ENCODE measurements around the gene OSBPL2.

OSBPL2 gene

DNA sequence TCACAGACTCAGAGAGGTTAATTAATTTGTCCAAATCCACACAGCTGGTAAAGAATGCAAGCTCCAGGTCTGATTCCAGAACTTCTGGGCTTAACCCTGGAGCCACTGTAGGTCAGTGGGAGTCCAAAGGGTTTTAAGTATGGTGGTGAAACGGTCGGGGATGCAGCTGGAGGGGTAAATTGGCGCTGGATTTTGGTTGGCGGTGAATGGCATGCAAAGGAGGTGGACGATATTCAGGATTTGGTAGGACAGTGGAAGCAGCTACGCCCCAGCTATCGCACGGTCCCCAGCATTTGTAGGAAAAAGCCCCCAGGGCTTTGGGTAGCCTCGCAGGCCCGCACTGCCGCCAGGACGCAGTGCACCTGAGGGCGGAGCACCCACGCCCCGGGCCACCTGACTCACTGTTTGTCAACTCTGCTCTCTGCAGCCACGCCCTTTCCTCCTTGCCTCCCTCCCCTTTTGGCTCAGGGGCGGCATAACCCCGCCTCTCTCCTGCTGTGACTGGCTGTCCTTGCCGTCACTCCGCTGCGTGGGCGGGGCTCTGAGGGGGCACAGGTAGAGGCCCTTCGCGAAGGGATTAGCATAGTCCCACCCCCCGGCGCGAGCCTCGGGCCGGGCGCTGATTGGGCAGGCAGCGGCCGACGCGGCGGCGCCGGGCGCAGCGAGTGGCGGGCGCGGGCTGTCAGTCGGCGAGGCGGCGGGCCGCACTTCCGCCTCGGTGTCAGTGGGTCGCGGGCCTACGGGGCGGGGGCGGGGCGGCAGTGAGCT, at the start of gene OSBPL2:
OSBPL2 (plus strand) TSS at position 721 of the 768 bp plus-strand sequence. CDS start 17,664 bp downstream, outside the sequence.
- DNase-seq, result peak; percentile 100

DNA sequence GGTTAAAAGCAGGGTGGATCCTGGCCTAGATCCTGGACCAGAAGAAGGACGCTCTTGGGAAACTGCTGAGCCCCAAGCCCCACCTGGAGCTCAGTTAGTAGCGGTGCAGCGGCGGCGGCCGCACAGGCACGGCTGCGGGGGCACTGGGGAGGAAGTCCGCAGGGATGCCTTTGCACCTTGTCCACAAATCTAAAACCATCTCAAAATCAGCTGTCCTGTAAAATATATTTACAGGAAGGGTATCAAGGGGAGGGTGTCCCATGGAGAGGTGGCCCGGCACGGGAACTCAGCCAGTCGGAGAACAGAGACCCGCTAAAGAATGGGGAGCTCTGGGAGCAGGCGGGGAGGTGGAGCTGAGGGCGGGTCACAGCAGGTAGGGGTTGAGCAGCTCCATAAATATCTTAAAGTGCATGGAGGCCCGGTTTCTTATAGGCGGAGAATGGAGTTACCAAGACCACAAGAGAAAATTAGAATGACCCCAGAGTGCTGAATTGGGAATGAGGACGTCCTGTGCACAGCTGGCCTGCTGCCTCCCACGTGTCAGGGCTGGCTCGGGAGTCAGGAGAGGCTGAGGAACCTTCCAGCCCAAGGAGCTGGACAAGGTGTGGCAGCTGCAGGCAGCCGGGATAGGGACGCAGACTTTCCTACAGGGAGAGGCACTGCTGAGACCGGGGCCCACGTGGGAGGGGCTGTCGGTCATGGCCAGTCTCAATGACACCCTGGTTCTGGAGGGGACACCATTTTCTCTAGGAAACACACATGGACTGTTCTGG, 47.5 kb upstream of the OSBPL2 start:
- no peak for DNase-seq

GRCh38 chr20:62191781-62192559, 46.4 kb upstream of the OSBPL2 start:
- DNase-seq, result no peak

GRCh38 chr20:62192635-62193034, 45.7 kb upstream of the OSBPL2 start:
- no peak for DNase-seq

GRCh38 chr20:62193079-62194025, 45.0 kb upstream of the OSBPL2 start:
- no peak for DNase-seq

GRCh38 chr20:62195075-62195405, 43.3 kb upstream of the OSBPL2 start:
- no peak for DNase-seq

GRCh38 chr20:62195736-62196135, 42.6 kb upstream of the OSBPL2 start:
- no peak for DNase-seq

GRCh38 chr20:62196286-62196685, 42.0 kb upstream of the OSBPL2 start:
- no peak for DNase-seq

- DNase-seq, result no peak
These were observed 41.0 kb upstream of the OSBPL2 start for GRCh38 chr20:62197311-62197710.

GRCh38 chr20:62197801-62198200, 40.5 kb upstream of the OSBPL2 start:
- no peak for DNase-seq

- DNase-seq, result no peak
These were observed 39.8 kb upstream of the OSBPL2 start for GRCh38 chr20:62198496-62198895.

DNA sequence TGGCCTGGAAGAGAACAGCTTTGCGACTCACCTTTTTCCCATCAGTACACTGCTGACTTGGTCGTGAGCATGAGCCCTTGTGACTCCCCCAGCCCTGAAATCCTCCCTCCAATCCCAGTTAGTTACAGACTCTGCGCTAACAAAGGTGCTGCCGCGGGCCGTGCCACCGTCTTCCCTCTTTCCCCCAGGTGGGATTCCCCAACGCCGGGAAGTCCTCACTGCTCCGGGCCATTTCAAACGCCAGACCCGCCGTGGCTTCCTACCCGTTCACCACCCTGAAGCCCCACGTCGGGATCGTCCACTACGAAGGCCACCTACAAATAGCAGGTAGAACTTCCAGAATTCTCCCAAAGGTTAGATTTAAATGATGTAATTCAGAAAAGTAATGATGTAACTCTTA, 39.4 kb upstream of the OSBPL2 start:
- DNase-seq, result no peak

DNA sequence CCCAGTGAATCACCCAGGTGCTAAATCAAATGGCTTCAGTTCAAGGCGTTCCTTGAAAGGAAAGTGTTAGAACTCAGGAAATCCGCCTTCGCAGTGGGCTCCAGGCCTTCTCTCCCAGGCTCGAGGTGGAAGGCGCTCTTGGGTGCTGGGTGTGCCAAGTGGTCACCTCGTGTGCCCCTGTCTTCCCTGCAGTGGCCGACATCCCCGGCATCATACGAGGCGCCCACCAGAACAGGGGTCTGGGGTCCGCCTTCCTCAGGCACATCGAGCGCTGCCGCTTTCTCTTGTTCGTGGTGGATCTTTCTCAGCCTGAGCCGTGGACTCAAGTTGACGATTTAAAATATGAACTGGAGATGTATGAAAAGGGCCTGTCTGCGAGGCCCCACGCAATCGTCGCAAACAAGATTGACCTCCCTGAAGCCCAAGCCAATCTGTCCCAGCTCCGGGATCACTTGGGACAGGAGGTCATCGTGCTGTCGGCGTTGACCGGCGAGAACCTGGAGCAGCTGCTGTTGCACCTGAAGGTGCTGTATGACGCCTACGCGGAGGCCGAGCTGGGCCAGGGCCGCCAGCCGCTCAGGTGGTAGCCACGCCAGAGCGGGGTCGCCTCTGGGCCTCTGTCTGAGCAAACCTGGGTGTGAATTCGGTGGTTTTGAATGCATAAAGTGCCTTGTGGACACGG, 37.7 kb upstream of the OSBPL2 start:
- DNase-seq, result no peak

GRCh38 chr20:62201173-62202082, 36.9 kb upstream of the OSBPL2 start:
- DNase-seq, result no peak

- no peak for DNase-seq
These were observed 36.3 kb upstream of the OSBPL2 start for GRCh38 chr20:62202083-62202395.

GRCh38 chr20:62202676-62203377, 35.5 kb upstream of the OSBPL2 start:
- no peak for DNase-seq

GRCh38 chr20:62203378-62204030, 34.8 kb upstream of the OSBPL2 start:
- no peak for DNase-seq

DNA sequence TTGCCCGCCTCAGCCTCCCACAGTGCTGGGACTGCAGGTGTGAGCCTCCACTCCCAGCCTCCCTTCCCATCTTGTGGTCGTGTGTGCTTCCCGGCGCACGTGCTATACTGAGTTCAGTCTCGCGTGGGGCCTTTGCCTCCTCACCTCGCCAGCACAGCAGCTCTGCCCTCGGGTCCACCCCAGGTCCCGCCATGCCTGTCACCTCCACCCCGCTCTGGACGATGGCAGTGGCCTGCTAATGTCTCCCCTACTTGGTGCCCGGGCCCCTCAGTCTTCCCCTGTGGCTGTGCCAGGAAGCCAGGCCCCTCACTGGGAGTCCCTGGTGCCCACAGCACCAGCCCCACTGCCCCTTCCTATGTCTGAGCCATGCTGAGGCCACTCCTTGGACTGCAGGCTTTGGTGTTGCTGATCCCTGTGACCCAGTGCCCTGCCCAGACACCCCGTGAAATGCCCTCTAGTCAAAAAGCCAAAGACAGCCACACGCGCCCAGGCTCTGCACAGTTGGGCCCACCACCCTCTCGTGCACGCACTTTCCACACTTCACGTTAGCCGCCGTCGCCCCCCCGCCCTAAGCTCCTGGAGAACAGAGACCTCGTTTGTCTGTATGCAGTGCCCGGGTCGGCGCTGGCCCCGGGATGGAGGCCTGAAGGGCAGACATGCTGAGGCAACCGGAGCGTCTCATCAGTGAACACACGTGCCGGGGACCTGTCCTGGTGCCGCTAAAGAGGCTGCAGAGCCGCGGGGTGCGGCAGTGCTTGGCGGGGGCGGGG, 32.5 kb upstream of the OSBPL2 start:
- DNase-seq, result no peak

- DNase-seq, result no peak
These were observed 31.9 kb upstream of the OSBPL2 start for GRCh38 chr20:62206388-62206775.
